ENCODE results near the gene OPCML. TPM values are rescaled to one million over a fixed set of nuclear protein-coding genes. Genes with fewer than 3 reads are reported as not detected.

OPCML gene
- polyA plus RNA-seq, 1 donor (not counting 4 experiments of a cell fraction or from before 2014, with no cell fraction given), result 0.04 TPM

DNA sequence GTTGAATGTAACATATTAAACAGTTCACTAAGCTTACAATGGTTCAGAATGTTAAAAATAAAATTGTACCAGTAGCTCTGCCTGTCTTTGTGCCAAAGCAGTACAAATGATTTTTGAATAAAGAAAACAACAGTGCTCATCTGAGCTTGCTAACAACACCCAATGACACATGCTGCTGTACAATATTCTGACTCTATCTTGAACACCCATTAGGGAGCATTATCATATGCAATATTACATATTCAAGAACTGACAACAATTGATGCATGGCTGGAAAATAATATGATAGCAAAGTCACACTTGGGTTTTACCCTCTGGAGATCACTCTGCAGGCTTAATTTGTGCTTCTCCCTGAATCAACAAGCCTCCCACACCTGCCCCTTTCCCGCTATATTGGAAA is 953.7 kb downstream of the OPCML start:
- Histone ChIP-seq H3K4me3 (ENCODE audit: control insufficient read depth in 2 of 3, extremely low read depth in 1 of 3, insufficient read depth in 2 of 3, low read depth in 1 of 3, low read length in 3 of 3) (no peak overlapping the region), H3K27me3 (ENCODE audit: control insufficient read depth, extremely low read depth, insufficient read depth, low read length) (no peaks in the 10 kb centered on the region), H4K20me1 (ENCODE audit: control insufficient read depth, extremely low read depth, insufficient read depth, low read length) (no peaks in the 10 kb centered on the region), H3K36me3 (ENCODE audit: control insufficient read depth in 2 of 2, extremely low read depth in 1 of 2, insufficient read depth in 2 of 2, low read length in 2 of 2) (no peaks in the 10 kb centered on the region), H3K27ac (ENCODE audit: control insufficient read depth, insufficient read depth, low read length) (no peak overlapping the region), H3K79me2 (ENCODE audit: control insufficient read depth, insufficient read depth, low read length) (no peaks in the 10 kb centered on the region), H3K4me1 (ENCODE audit: control insufficient read depth, extremely low read depth, insufficient read depth, low read length) (no peaks in the 10 kb centered on the region), H3K9me1 (ENCODE audit: control insufficient read depth, extremely low read depth, insufficient read depth, low read length) (no peaks in the 10 kb centered on the region), H3K9ac (ENCODE audit: control insufficient read depth, extremely low read depth, insufficient read depth, low read length) (no peak overlapping the region), H3K4me2 (ENCODE audit: control insufficient read depth, extremely low read depth, insufficient read depth, low read depth, low read length) (no peak overlapping the region), H3K9me3 (ENCODE audit: control insufficient read depth, low read depth, low read length) (no peaks in the 10 kb centered on the region), H2AFZ (ENCODE audit: control insufficient read depth, low read length) (no peak overlapping the region)
- FAIRE-seq (no peak), DNase-seq (ENCODE audit: low read depth, low spot score) (no peak)
- dilution Hi-C loops (cut with MboI; ENCODE audit: extremely low pct_ligation_motif_present, low sequenced_read_pairs), result no loop called here
- TF ChIP-seq, protein P1, sequence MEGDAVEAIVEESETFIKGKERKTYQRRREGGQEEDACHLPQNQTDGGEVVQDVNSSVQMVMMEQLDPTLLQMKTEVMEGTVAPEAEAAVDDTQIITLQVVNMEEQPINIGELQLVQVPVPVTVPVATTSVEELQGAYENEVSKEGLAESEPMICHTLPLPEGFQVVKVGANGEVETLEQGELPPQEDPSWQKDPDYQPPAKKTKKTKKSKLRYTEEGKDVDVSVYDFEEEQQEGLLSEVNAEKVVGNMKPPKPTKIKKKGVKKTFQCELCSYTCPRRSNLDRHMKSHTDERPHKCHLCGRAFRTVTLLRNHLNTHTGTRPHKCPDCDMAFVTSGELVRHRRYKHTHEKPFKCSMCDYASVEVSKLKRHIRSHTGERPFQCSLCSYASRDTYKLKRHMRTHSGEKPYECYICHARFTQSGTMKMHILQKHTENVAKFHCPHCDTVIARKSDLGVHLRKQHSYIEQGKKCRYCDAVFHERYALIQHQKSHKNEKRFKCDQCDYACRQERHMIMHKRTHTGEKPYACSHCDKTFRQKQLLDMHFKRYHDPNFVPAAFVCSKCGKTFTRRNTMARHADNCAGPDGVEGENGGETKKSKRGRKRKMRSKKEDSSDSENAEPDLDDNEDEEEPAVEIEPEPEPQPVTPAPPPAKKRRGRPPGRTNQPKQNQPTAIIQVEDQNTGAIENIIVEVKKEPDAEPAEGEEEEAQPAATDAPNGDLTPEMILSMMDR (optimal IDR thresholded peaks at IDR 0.05 in 1 of 3, IDR thresholded peaks at IDR 0.05 in 1 of 3, conservative IDR thresholded peaks at IDR 0.05 in 1 of 3; ENCODE audit: extremely low read depth in 1 of 3, insufficient read depth in 2 of 3, low read length in 3 of 3), result no peak
- no peak for TF ChIP-seq EZH2 (IDR thresholded peaks at IDR 0.05; ENCODE audit: low read length)

DNA sequence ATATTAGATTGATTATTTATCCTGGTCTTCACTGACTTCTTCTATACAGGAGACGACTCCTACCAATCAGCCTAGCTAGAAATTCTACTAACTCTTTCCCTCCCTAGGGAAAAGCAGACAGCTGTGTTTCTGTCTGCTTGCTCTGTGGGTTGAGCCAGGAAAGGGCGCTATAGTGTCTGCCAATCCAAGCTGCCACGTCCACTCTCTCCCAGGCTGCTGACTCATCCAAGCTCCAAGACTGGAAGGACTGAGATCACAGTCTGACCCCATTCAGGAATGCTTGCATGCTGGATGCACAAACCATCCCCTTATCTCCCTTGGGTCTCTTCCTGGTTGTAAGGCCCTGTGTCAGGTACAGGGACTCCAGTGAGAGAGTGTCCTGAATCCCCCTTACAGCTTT is 955.6 kb downstream of the OPCML start:
- no peaks in the 10 kb centered on the region for H4K20me1 ChIP-seq (ENCODE audit: control insufficient read depth, extremely low read depth, insufficient read depth, low read length)
- DNase-seq (ENCODE audit: low read depth, low spot score), result no peak
- no peaks in the 10 kb centered on the region for H3K4me1 ChIP-seq (ENCODE audit: control insufficient read depth, extremely low read depth, insufficient read depth, low read length)
- no peaks in the 10 kb centered on the region for H3K9me3 ChIP-seq (ENCODE audit: control insufficient read depth, low read depth, low read length)
- FAIRE-seq, result no peak
- H3K27ac ChIP-seq (ENCODE audit: control insufficient read depth, insufficient read depth, low read length), result no peak overlapping the region
- H3K4me2 ChIP-seq (ENCODE audit: control insufficient read depth, extremely low read depth, insufficient read depth, low read depth, low read length), result no peak overlapping the region
- no peaks in the 10 kb centered on the region for H3K79me2 ChIP-seq (ENCODE audit: control insufficient read depth, insufficient read depth, low read length)
- dilution Hi-C loops (cut with MboI; ENCODE audit: extremely low pct_ligation_motif_present, low sequenced_read_pairs), result no loop called here
- H3K36me3 ChIP-seq (ENCODE audit: control insufficient read depth in 2 of 2, extremely low read depth in 1 of 2, insufficient read depth in 2 of 2, low read length in 2 of 2), result no peaks in the 10 kb centered on the region
- H3K4me3 ChIP-seq (ENCODE audit: control insufficient read depth in 2 of 3, extremely low read depth in 1 of 3, insufficient read depth in 2 of 3, low read depth in 1 of 3, low read length in 3 of 3), result no peak overlapping the region
- H3K9me1 ChIP-seq (ENCODE audit: control insufficient read depth, extremely low read depth, insufficient read depth, low read length), result no peaks in the 10 kb centered on the region
- TF ChIP-seq EZH2 (IDR thresholded peaks at IDR 0.05; ENCODE audit: low read length), result no peak
- TF ChIP-seq, protein P1 (optimal IDR thresholded peaks at IDR 0.05 in 1 of 3, IDR thresholded peaks at IDR 0.05 in 1 of 3, conservative IDR thresholded peaks at IDR 0.05 in 1 of 3; ENCODE audit: extremely low read depth in 1 of 3, insufficient read depth in 2 of 3, low read length in 3 of 3), result no peak
- H2AFZ ChIP-seq (ENCODE audit: control insufficient read depth, low read length), result no peak overlapping the region
- no peak overlapping the region for H3K9ac ChIP-seq (ENCODE audit: control insufficient read depth, extremely low read depth, insufficient read depth, low read length)
- H3K27me3 ChIP-seq (ENCODE audit: control insufficient read depth, extremely low read depth, insufficient read depth, low read length), result no peaks in the 10 kb centered on the region

All from keratinocyte (primary cell).